Right atrium auricular region (tissue), 2 donors: ENCODE results near the gene PUS10. TPM values are rescaled to one million over a fixed set of nuclear protein-coding genes. Genes with fewer than 3 reads are reported as not detected.

Source experiments
- DNase-seq: peaks from one replicate; pipeline ENCODE4 v3.0.0-alpha.2; 2019; ENCODE audit warnings: low spot score
- H3K27ac ChIP-seq, 2 donors: fragments of 200-600 bp; sonication (generic); 1 replicate in 1 of 2; 2 replicates in 1 of 2; pipeline ENCODE4 v1.5.1; 2016 to 2019
- H3K27me3 ChIP-seq, 2 donors: fragments of 200-600 bp; sonication (generic); one replicate each; pipeline versions ENCODE4 v1.5.1 to v1.6.0; 2017 to 2019
- H3K36me3 ChIP-seq: fragments of 200-600 bp; sonication (generic); one replicate; pipeline ENCODE4 v1.5.1; 2016
- H3K4me1 ChIP-seq, 2 donors: fragments of 200-600 bp; sonication (generic); one replicate each; pipeline versions ENCODE4 v1.5.1 to v1.6.0; 2017 to 2019
- H3K4me3 ChIP-seq, 2 donors: fragments of 200-600 bp; sonication (generic); 1 replicate in 1 of 2; 2 replicates in 1 of 2; pipeline ENCODE4 v1.5.1; 2017 to 2019; ENCODE audit warnings: mild to moderate bottlenecking in 1 of 2, moderate library complexity in 1 of 2
- H3K9me3 ChIP-seq, 2 donors: fragments of 200-600 bp; sonication (generic); one replicate each; pipeline ENCODE4 v1.5.1; 2019
- CTCF ChIP-seq, 2 donors: fragments of 200-600 bp; sonication (generic); IDR thresholded peaks; one replicate each; pipeline ENCODE4 v1.5.1; 2019; ENCODE audit warnings: antibody characterized with exemption in 2 of 2
- total RNA-seq, 2 donors: library from RNA; depleted of rRNA; stranded (reverse); fragments of >200 nt; gene quantifications; one replicate each; pipeline ENCODE4 v1.1.0, GENCODE V29; 2016

PUS10 gene
- total RNA-seq, 2 donors from 2014 or later, result 1.8 to 4.6 TPM

DNA sequence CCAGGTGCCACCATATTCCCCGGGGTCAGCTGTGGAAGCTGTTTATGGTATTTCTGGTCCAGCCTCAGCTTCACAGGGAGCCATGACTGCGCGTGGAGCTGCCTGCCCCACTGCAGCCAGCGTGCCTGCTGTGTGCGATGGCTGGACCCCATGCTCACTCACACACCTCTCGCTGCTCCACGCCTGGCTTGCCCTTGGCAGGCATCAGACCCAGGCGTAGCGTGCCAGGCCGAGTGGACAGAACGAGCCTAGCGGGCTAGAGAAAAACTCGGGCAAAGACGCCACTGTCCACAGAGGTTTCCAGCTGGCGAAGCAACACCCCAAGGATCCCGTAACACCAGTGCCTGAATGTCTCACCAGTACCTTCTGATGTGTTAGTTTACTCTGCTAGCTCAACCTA lies 43.4 kb downstream of the PUS10 start:
- Histone ChIP-seq H3K36me3 (no peaks in the 10 kb centered on the region), H3K9me3 (no peaks in the 10 kb centered on the region), H3K27ac (no peak overlapping the region), H3K4me3 (no peak overlapping the region), H3K4me1 (no peaks in the 10 kb centered on the region), H3K27me3 (no peaks in the 10 kb centered on the region)
- TF ChIP-seq CTCF (IDR thresholded peaks at IDR 0.05), result no peak
- no peak for DNase-seq

GRCh38 chr2:60973705-60974104 lies 44.4 kb downstream of the PUS10 start:
- Histone ChIP-seq H3K36me3 (no peaks in the 10 kb centered on the region), H3K9me3 (no peaks in the 10 kb centered on the region)
- DNase-seq, result no peak

GRCh38 chr2:60972889-60973656 lies 45.0 kb downstream of the PUS10 start:
- Histone ChIP-seq H3K27me3 (no peaks in the 10 kb centered on the region), H3K4me3 (no peak overlapping the region), H3K36me3 (no peaks in the 10 kb centered on the region), H3K9me3 (no peaks in the 10 kb centered on the region), H3K27ac (no peak overlapping the region), H3K4me1 (no peaks in the 10 kb centered on the region)
- no peak for DNase-seq
- TF ChIP-seq CTCF (IDR thresholded peaks at IDR 0.05), result no peak

More at GRCh38 chr2:60973705-60974104, 44.4 kb downstream of the PUS10 start:
- H3K4me1 ChIP-seq, result no peaks in the 10 kb centered on the region
- no peaks in the 10 kb centered on the region for H3K27me3 ChIP-seq
- no peak for TF ChIP-seq CTCF (IDR thresholded peaks at IDR 0.05)
- no peak overlapping the region for H3K4me3 ChIP-seq
- H3K27ac ChIP-seq, result no peak overlapping the region

DNA sequence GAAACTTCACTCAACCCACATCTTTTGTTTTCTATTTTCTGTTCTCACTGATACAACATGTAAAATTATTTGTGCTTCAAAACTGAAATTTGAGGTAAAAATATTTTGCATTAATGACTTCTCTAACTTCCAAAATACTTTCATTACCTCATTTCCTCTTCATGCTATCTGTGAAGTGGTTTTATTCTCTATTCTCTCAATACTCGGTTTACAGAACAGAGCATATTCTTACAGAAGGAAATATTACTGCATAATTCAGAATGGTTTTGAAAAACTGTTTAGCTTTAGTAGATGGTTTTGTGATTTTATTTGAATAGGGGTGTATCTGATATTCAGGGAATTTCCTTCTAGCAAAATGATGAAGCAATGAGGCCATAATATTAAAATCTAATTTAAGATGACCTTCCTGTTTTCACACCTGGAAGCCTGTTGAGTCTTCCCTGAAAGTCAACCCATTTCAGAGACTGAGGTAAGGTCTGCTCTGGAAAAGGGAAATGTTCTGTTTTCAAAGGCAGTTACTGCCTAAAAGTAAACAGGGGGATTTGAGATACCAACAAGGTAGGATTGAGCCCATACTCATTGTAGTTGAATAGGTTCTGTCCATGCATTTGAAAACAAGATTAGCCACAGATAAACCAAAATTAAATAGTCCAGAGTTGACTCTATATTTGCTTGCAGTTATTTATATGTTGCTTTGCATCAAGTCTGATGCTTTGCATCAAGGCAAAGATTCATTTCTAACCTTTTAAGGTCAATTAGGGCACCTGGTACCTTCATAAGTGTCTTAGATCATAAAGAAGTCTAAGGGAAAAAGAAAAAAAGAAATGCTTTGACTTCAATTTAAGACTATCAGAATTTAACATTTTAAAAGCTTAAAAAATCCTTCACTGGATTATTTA lies 51.3 kb downstream of the PUS10 start:
- Histone ChIP-seq H3K27ac (no peak overlapping the region), H3K9me3 (no peaks in the 10 kb centered on the region), H3K4me3 (no peak overlapping the region), H3K4me1 (no peaks in the 10 kb centered on the region), H3K27me3 (no peaks in the 10 kb centered on the region), H3K36me3 (no peaks in the 10 kb centered on the region)
- no peak for DNase-seq
- TF ChIP-seq CTCF (IDR thresholded peaks at IDR 0.05), result no peak

DNA sequence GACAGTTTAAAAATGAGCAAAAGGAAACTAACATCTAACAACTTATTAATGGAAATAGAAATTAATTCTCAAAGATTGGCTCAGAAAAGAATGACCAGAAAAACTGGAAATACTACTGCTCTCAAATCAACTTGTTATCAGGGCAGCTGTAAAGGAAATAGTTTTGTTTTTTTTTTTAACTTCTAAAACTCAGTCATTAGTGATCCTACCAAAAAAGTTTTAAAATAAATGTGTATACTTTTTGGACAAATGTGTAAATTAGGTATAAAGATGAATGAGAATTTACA lies 52.6 kb downstream of the PUS10 start:
- no peak for DNase-seq
- Histone ChIP-seq H3K27me3 (no peaks in the 10 kb centered on the region), H3K9me3 (no peaks in the 10 kb centered on the region), H3K36me3 (no peaks in the 10 kb centered on the region), H3K27ac (no peak overlapping the region), H3K4me1 (no peaks in the 10 kb centered on the region), H3K4me3 (no peak overlapping the region)
- TF ChIP-seq CTCF (IDR thresholded peaks at IDR 0.05), result no peak
